Measurements from ENCODE around the gene DPF3. TPM values are rescaled to one million over a fixed set of nuclear protein-coding genes. Genes with fewer than 3 reads are reported as not detected.

DPF3 gene
- polyA plus RNA-seq, 3 donors from 2014 or later = 1.5 to 1.8 TPM; not detected in 1

- peaks cover 0 to 9% (median 3%) of the 10 kb centered on the region in 6 donors for H3K9me3 Mint-ChIP-seq
- H3K36me3 Mint-ChIP-seq = peaks cover 0 to 6% (median 6%) of the 10 kb centered on the region in 3 donors
- no peak overlapping the region for H3K27ac Mint-ChIP-seq
- no peak for DNase-seq
- H3K4me3 Mint-ChIP-seq = no peak overlapping the region
- peaks cover 9 to 11% (median 10%) of the 10 kb centered on the region in 3 donors for H3K27me3 Mint-ChIP-seq (ENCODE audit: low read depth in 3 of 3)
- peaks cover 0 to 5% of the 10 kb centered on the region in 2 donors for H3K4me1 Mint-ChIP-seq
Observed at GRCh38 chr14:72636871-72637270, 257.0 kb downstream of the DPF3 start.

- H3K27me3 Mint-ChIP-seq (ENCODE audit: low read depth in 3 of 3) = peaks cover 10 to 14% (median 11%) of the 10 kb centered on the region in 3 donors
- H3K27ac Mint-ChIP-seq = no peak overlapping the region
- H3K4me1 Mint-ChIP-seq = peaks cover 0 to 5% of the 10 kb centered on the region in 2 donors
- H3K36me3 Mint-ChIP-seq = peaks cover 0 to 6% (median 6%) of the 10 kb centered on the region in 3 donors
- no peak overlapping the region for H3K4me3 Mint-ChIP-seq
- H3K9me3 Mint-ChIP-seq = peaks cover 0 to 9% (median 4%) of the 10 kb centered on the region in 6 donors
- DNase-seq = no peak
Observed at GRCh38 chr14:72636094-72636493, 257.8 kb downstream of the DPF3 start.

GRCh38 chr14:72634691-72635616 is 258.9 kb downstream of the DPF3 start:
- Mint-ChIP-seq H3K27ac (no peak overlapping the region), H3K36me3 (peaks cover 0 to 6% (median 6%) of the 10 kb centered on the region in 3 donors), H3K27me3 (ENCODE audit: low read depth in 3 of 3) (peaks cover 9 to 14% (median 12%) of the 10 kb centered on the region in 3 donors), H3K9me3 (peaks cover 0 to 7% (median 2%) of the 10 kb centered on the region in 6 donors), H3K4me3 (no peak overlapping the region), H3K4me1 (no peaks in the 10 kb centered on the region)
- no peak for DNase-seq

- DNase-seq = no peak
- peaks cover 12 to 13% (median 13%) of the 10 kb centered on the region in 3 donors for H3K27me3 Mint-ChIP-seq (ENCODE audit: low read depth in 3 of 3)
- H3K36me3 Mint-ChIP-seq = no peaks in the 10 kb centered on the region
- H3K27ac Mint-ChIP-seq = no peak overlapping the region
- H3K4me3 Mint-ChIP-seq = no peak overlapping the region
- no peaks in the 10 kb centered on the region for H3K4me1 Mint-ChIP-seq
- H3K9me3 Mint-ChIP-seq = peaks cover 0 to 1% (median 0%) of the 10 kb centered on the region in 6 donors
Observed at GRCh38 chr14:72633551-72633950, 260.4 kb downstream of the DPF3 start.

- Mint-ChIP-seq H3K9me3 (peaks cover 0 to 1% (median 0%) of the 10 kb centered on the region in 6 donors), H3K4me3 (no peak overlapping the region), H3K36me3 (no peaks in the 10 kb centered on the region), H3K27me3 (ENCODE audit: low read depth in 3 of 3) (peaks cover 13 to 16% (median 13%) of the 10 kb centered on the region in 3 donors), H3K27ac (no peak overlapping the region), H3K4me1 (no peaks in the 10 kb centered on the region)
- DNase-seq = no peak
Observed at GRCh38 chr14:72632727-72633126, 261.2 kb downstream of the DPF3 start.

- no peak overlapping the region for H3K27ac Mint-ChIP-seq
Observed at GRCh38 chr14:72631401-72631800, 262.5 kb downstream of the DPF3 start.

GRCh38 chr14:72630374-72630773 is 263.5 kb downstream of the DPF3 start:
- Mint-ChIP-seq H3K27ac (no peak overlapping the region), H3K4me1 (no peaks in the 10 kb centered on the region), H3K4me3 (no peak overlapping the region), H3K36me3 (peaks cover 0 to 5% (median 0%) of the 10 kb centered on the region in 3 donors), H3K9me3 (peaks cover 0 to 9% (median 2%) of the 10 kb centered on the region in 6 donors), H3K27me3 (ENCODE audit: low read depth in 3 of 3) (peaks cover 13 to 20% (median 15%) of the 10 kb centered on the region in 3 donors)
- no peak for DNase-seq

More at GRCh38 chr14:72631401-72631800, 262.5 kb downstream of the DPF3 start:
- Mint-ChIP-seq H3K27me3 (ENCODE audit: low read depth in 3 of 3) (peaks cover 13 to 20% (median 13%) of the 10 kb centered on the region in 3 donors), H3K4me1 (no peaks in the 10 kb centered on the region), H3K36me3 (peaks cover 0 to 5% (median 0%) of the 10 kb centered on the region in 3 donors), H3K9me3 (peaks cover 0 to 7% (median 2%) of the 10 kb centered on the region in 6 donors), H3K4me3 (no peak overlapping the region)
- DNase-seq = no peak

GRCh38 chr14:72629534-72629933 is 264.4 kb downstream of the DPF3 start:
- Mint-ChIP-seq H3K36me3 (peaks cover 0 to 5% (median 0%) of the 10 kb centered on the region in 3 donors), H3K4me3 (no peak overlapping the region), H3K27ac (no peak overlapping the region), H3K27me3 (ENCODE audit: low read depth in 3 of 3) (peaks cover 8 to 20% (median 12%) of the 10 kb centered on the region in 3 donors), H3K4me1 (no peaks in the 10 kb centered on the region), H3K9me3 (peaks cover 0 to 9% (median 2%) of the 10 kb centered on the region in 6 donors)
- DNase-seq = no peak

GRCh38 chr14:72625689-72626088 is 268.2 kb downstream of the DPF3 start:
- Mint-ChIP-seq H3K4me3 (no peak overlapping the region), H3K27ac (no peak overlapping the region), H3K9me3 (peaks cover 0 to 11% (median 1%) of the 10 kb centered on the region in 6 donors)

GRCh38 chr14:72621387-72622065 is 272.4 kb downstream of the DPF3 start:
- H3K4me1 Mint-ChIP-seq = no peaks in the 10 kb centered on the region
- no peak overlapping the region for H3K4me3 Mint-ChIP-seq
- H3K27me3 Mint-ChIP-seq (ENCODE audit: low read depth in 3 of 3) = peaks cover 8 to 14% (median 12%) of the 10 kb centered on the region in 3 donors
- no peak overlapping the region for H3K27ac Mint-ChIP-seq
- H3K9me3 Mint-ChIP-seq = peaks cover 0 to 3% (median 0%) of the 10 kb centered on the region in 6 donors
- no peak for DNase-seq
- H3K36me3 Mint-ChIP-seq = no peaks in the 10 kb centered on the region

More at GRCh38 chr14:72625689-72626088, 268.2 kb downstream of the DPF3 start:
- Mint-ChIP-seq H3K36me3 (peaks cover 0 to 5% (median 0%) of the 10 kb centered on the region in 3 donors), H3K4me1 (no peaks in the 10 kb centered on the region), H3K27me3 (ENCODE audit: low read depth in 3 of 3) (peaks cover 10 to 13% (median 12%) of the 10 kb centered on the region in 3 donors)
- DNase-seq = no peak

- peaks cover 0 to 3% of the 10 kb centered on the region in 2 donors for H3K4me1 Mint-ChIP-seq
- H3K27me3 Mint-ChIP-seq (ENCODE audit: low read depth in 3 of 3) = peaks cover 10 to 16% (median 14%) of the 10 kb centered on the region in 3 donors
- no peak for DNase-seq
- no peaks in the 10 kb centered on the region for H3K36me3 Mint-ChIP-seq
- peaks cover 0 to 2% (median 0%) of the 10 kb centered on the region in 6 donors for H3K9me3 Mint-ChIP-seq
- H3K4me3 Mint-ChIP-seq = no peak overlapping the region
- no peak overlapping the region for H3K27ac Mint-ChIP-seq
Observed at GRCh38 chr14:72619881-72620280, 274.0 kb downstream of the DPF3 start.

- no peaks in the 10 kb centered on the region for H3K36me3 Mint-ChIP-seq
- H3K27me3 Mint-ChIP-seq (ENCODE audit: low read depth in 3 of 3) = peaks cover 8 to 16% (median 14%) of the 10 kb centered on the region in 3 donors
- H3K27ac Mint-ChIP-seq = no peak overlapping the region
- no peak overlapping the region for H3K4me3 Mint-ChIP-seq
- peaks cover 0 to 2% (median 0%) of the 10 kb centered on the region in 6 donors for H3K9me3 Mint-ChIP-seq
- DNase-seq = no peak
- peaks cover 0 to 3% of the 10 kb centered on the region in 2 donors for H3K4me1 Mint-ChIP-seq
Observed at GRCh38 chr14:72619111-72619571, 274.8 kb downstream of the DPF3 start.

GRCh38 chr14:72618424-72618823 is 275.5 kb downstream of the DPF3 start:
- Mint-ChIP-seq H3K4me1 (peaks cover 0 to 3% of the 10 kb centered on the region in 2 donors), H3K36me3 (no peaks in the 10 kb centered on the region), H3K27me3 (ENCODE audit: low read depth in 3 of 3) (peaks cover 9 to 16% (median 14%) of the 10 kb centered on the region in 3 donors), H3K4me3 (no peak overlapping the region), H3K9me3 (no peaks in the 10 kb centered on the region), H3K27ac (no peak overlapping the region)
- DNase-seq = no peak

Data from immature natural killer cell (primary cell).